ENCODE results near the gene SLC24A3. TPM values are rescaled to one million over a fixed set of nuclear protein-coding genes. Genes with fewer than 3 reads are reported as not detected.

The SLC24A3 gene
- total and polyA plus RNA-seq, 2 experiments from 2014 or later, result 0.48 to 1.7 TPM

- no peak for DNase-seq (ENCODE audit: low spot score)
- H3K4me3 ChIP-seq, result no peak overlapping the region
- 89% methylated on average over 3 of the region's 3 CpGs for WGBS (ENCODE audit: low lambda C conversion rate, missing lambda C conversion rate)
- H4K20me1 ChIP-seq (ENCODE audit: insufficient read depth, poor library complexity, severe bottlenecking), result no peaks in the 10 kb centered on the region
- H3K4me2 ChIP-seq, result no peak overlapping the region
- H3K4me1 ChIP-seq (ENCODE audit: insufficient read depth), result peaks cover 13% of the 10 kb centered on the region
- H3K9me2 ChIP-seq (replicated peaks; ENCODE audit: insufficient read depth), result no peaks in the 10 kb centered on the region
- no peaks in the 10 kb centered on the region for H3K36me3 ChIP-seq (replicated peaks; ENCODE audit: insufficient read depth, low read depth)
- H2AFZ ChIP-seq, result no peak overlapping the region
- H3K27ac ChIP-seq, result no peak overlapping the region
- H3K79me2 ChIP-seq, result no peaks in the 10 kb centered on the region
- no peak for TF ChIP-seq EZH2 (IDR thresholded peaks at IDR 0.05; ENCODE audit: borderline replicate concordance)
- TF ChIP-seq EZH2phosphoT487 (IDR thresholded peaks at IDR 0.05; ENCODE audit: low read depth, severe bottlenecking, unreplicated experiment), result no peak
- TF ChIP-seq CTCF (IDR thresholded peaks at IDR 0.05; ENCODE audit: poor library complexity), result no peak
- H3K9me3 ChIP-seq (ENCODE audit: low read depth), result no peaks in the 10 kb centered on the region
- H3K27me3 ChIP-seq, result no peaks in the 10 kb centered on the region
Measured at GRCh38 chr20:19718880-19719279, 506.4 kb downstream of the SLC24A3 start.

- H3K9me2 ChIP-seq (replicated peaks; ENCODE audit: insufficient read depth), result no peaks in the 10 kb centered on the region
- H3K4me3 ChIP-seq, result no peak overlapping the region
- H3K4me1 ChIP-seq (ENCODE audit: insufficient read depth), result no peaks in the 10 kb centered on the region
- H3K27ac ChIP-seq, result no peak overlapping the region
- H3K36me3 ChIP-seq (replicated peaks; ENCODE audit: insufficient read depth, low read depth), result no peaks in the 10 kb centered on the region
- no peak overlapping the region for H3K4me2 ChIP-seq
- 98% methylated on average over 14 of the region's 18 CpGs for WGBS (ENCODE audit: low lambda C conversion rate, missing lambda C conversion rate)
- no peak overlapping the region for H2AFZ ChIP-seq
- H3K79me2 ChIP-seq, result no peaks in the 10 kb centered on the region
- no peak for DNase-seq (ENCODE audit: low spot score)
- TF ChIP-seq EZH2 (IDR thresholded peaks at IDR 0.05; ENCODE audit: borderline replicate concordance), result no peak
- no peak for TF ChIP-seq EZH2phosphoT487 (IDR thresholded peaks at IDR 0.05; ENCODE audit: low read depth, severe bottlenecking, unreplicated experiment)
- TF ChIP-seq CTCF (IDR thresholded peaks at IDR 0.05; ENCODE audit: poor library complexity), result no peak
- H4K20me1 ChIP-seq (ENCODE audit: insufficient read depth, poor library complexity, severe bottlenecking), result no peaks in the 10 kb centered on the region
- H3K9me3 ChIP-seq (ENCODE audit: low read depth), result no peaks in the 10 kb centered on the region
- no peaks in the 10 kb centered on the region for H3K27me3 ChIP-seq
Measured at GRCh38 chr20:19720991-19721390, 508.5 kb downstream of the SLC24A3 start.

GRCh38 chr20:19723051-19723450, 510.6 kb downstream of the SLC24A3 start:
- no peak for DNase-seq (ENCODE audit: low spot score)
- TF ChIP-seq EZH2 (IDR thresholded peaks at IDR 0.05; ENCODE audit: borderline replicate concordance) (no peak), CTCF (IDR thresholded peaks at IDR 0.05; ENCODE audit: poor library complexity) (no peak)
- Histone ChIP-seq H3K4me2 (no peak overlapping the region), H3K36me3 (replicated peaks; ENCODE audit: insufficient read depth, low read depth) (no peaks in the 10 kb centered on the region), H3K79me2 (no peaks in the 10 kb centered on the region), H3K27me3 (no peaks in the 10 kb centered on the region), H4K20me1 (ENCODE audit: insufficient read depth, poor library complexity, severe bottlenecking) (no peaks in the 10 kb centered on the region), H2AFZ (no peak overlapping the region), H3K9me3 (ENCODE audit: low read depth) (no peaks in the 10 kb centered on the region), H3K4me1 (ENCODE audit: insufficient read depth) (no peaks in the 10 kb centered on the region), H3K4me3 (no peak overlapping the region), H3K9me2 (replicated peaks; ENCODE audit: insufficient read depth) (no peaks in the 10 kb centered on the region), H3K27ac (no peak overlapping the region)
- WGBS (ENCODE audit: low lambda C conversion rate, missing lambda C conversion rate), result 83% methylated on average over 4 of the region's 4 CpGs
